ENCODE data around the gene SOS2. TPM values are rescaled to one million over a fixed set of nuclear protein-coding genes. Genes with fewer than 3 reads are reported as not detected.

Gene SOS2
- total RNA-seq, 2 donors from 2014 or later: 23.7 to 31.0 TPM

DNA sequence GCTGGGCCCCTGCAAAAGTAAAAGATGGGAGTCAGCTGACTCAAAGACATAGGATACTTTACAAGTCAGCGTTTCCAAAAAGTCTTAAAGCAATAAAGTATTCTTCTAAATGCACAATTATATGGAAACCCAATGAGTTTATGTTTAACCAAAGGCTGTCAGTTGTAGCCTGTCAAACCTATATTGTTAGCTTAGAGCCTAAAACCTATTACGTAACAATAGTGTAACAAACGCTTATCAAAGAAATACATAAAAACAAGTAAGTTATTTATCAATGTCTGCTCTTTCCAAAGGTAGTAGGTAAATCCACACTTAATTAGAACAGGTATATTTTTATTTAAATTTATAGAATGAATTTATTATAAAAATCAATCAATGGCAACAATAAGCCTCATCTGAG is 15.9 kb upstream of the SOS2 start:
- Histone ChIP-seq H3K36me3 (no peaks in the 10 kb centered on the region), H3K4me1 (no peaks in the 10 kb centered on the region), H3K27me3 (no peaks in the 10 kb centered on the region), H3K9me3 (no peaks in the 10 kb centered on the region), H3K4me3 (no peak overlapping the region), H3K27ac (no peak overlapping the region)
- no peak for DNase-seq (ENCODE audit: low spot score)
- TF ChIP-seq, protein P1, sequence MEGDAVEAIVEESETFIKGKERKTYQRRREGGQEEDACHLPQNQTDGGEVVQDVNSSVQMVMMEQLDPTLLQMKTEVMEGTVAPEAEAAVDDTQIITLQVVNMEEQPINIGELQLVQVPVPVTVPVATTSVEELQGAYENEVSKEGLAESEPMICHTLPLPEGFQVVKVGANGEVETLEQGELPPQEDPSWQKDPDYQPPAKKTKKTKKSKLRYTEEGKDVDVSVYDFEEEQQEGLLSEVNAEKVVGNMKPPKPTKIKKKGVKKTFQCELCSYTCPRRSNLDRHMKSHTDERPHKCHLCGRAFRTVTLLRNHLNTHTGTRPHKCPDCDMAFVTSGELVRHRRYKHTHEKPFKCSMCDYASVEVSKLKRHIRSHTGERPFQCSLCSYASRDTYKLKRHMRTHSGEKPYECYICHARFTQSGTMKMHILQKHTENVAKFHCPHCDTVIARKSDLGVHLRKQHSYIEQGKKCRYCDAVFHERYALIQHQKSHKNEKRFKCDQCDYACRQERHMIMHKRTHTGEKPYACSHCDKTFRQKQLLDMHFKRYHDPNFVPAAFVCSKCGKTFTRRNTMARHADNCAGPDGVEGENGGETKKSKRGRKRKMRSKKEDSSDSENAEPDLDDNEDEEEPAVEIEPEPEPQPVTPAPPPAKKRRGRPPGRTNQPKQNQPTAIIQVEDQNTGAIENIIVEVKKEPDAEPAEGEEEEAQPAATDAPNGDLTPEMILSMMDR (IDR thresholded peaks at IDR 0.05): no peak

DNA sequence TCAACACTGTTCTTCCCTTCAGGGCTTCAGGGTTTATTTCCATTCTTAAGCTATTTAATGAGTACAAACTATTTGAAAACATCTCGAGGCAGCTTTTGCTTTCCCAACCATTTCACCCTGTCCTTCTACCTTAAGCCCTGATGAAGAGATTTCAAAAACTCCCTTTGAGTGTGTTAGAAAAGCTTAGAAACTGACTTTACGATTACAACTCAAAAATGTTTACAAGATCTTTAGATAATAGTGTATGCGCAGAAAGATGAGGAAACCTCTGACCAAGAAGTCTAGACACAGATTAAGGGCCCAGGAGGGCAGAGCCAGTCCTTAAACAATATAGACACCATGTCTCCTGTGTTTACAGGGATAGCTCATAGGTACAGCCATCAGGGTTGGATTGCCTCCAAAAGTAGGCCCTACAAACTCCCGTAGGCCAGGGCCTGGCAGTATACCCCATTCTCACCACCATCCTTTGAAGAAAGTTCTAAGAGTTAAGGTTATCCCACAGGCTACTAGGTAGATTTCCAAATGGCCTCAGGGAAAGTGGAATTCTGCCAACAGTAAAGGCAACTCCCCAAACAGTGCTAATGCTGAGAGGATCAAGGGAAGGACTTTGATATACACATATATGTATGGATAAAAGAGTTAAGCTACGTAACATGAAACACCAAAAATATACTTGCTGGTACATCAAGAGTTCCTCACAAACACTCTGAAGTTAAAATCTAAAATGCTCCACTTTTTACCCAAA is 11.4 kb upstream of the SOS2 start:
- no peaks in the 10 kb centered on the region for H3K27me3 ChIP-seq
- H3K36me3 ChIP-seq: no peaks in the 10 kb centered on the region
- H3K9me3 ChIP-seq: no peaks in the 10 kb centered on the region
- TF ChIP-seq, protein P1 (IDR thresholded peaks at IDR 0.05): no peak
- H3K4me1 ChIP-seq: no peaks in the 10 kb centered on the region
- no peak overlapping the region for H3K27ac ChIP-seq
- no peak overlapping the region for H3K4me3 ChIP-seq
- no peak for DNase-seq (ENCODE audit: low spot score)

DNA sequence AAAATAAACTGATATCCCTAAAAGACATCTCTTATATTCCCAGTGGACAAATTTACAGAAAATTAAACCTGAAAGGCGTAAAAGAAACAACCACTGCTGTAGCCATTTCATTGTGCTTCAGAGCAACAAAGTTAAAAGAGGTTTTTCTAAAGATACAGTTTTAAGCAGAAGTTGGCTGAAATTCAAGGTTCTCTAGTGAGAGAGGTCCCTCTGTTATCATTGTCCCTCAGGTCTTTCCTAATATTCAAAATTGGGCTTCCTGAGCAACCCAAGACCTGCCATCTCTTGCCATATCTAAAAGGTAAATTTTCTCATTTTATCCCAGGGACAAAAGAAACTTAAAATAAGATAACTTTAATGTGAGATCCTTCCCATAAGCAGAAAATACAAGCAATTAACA is 10.7 kb upstream of the SOS2 start:
- Histone ChIP-seq H3K4me3 (no peak overlapping the region), H3K36me3 (no peaks in the 10 kb centered on the region), H3K4me1 (no peaks in the 10 kb centered on the region), H3K27me3 (no peaks in the 10 kb centered on the region), H3K27ac (no peak overlapping the region), H3K9me3 (no peaks in the 10 kb centered on the region)
- no peak for DNase-seq (ENCODE audit: low spot score)
- TF ChIP-seq, protein P1 (IDR thresholded peaks at IDR 0.05): no peak

DNA sequence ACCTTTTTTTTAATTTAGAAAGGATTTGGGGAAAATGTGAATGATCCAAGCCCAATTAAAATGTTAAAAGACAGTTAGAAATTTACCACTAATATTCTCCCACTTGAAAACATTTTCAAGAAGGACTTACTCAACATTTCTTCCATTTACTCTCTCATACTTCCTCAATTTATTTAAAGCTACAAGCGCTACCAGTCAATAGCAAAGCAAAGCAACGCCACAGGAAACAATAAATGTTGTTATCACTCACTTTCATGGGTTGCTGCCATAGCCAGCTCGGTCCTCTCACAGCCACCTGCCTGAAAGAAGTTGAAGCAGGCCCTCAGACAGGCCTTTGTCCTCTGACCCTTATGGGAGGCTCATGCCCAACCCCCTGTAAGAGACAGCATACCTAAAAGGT is 6.0 kb upstream of the SOS2 start:
- Histone ChIP-seq H3K36me3 (no peaks in the 10 kb centered on the region), H3K9me3 (no peaks in the 10 kb centered on the region), H3K4me3 (no peak overlapping the region), H3K4me1 (no peaks in the 10 kb centered on the region), H3K27me3 (no peaks in the 10 kb centered on the region), H3K27ac (no peak overlapping the region)
- TF ChIP-seq, protein P1 (IDR thresholded peaks at IDR 0.05): no peak
- DNase-seq (ENCODE audit: low spot score): no peak

DNA sequence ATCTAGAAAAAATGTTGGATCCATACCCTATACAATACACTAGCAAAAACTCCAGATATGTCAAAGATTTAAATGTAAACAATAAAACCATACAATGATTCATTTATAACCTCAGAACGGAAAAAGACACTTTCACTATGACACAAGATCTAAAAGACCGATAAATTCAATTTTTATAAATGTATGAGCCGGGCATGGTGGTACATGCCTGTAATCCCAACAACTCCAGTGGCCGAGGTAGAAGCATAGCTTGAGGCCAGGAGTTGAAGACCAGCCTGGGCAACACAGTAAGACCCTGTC is 2.5 kb upstream of the SOS2 start:
- Histone ChIP-seq H3K4me1 (peaks cover 0 to 12% of the 10 kb centered on the region in 2 donors), H3K9me3 (no peaks in the 10 kb centered on the region), H3K27ac (no peak overlapping the region), H3K4me3 (no peak overlapping the region), H3K27me3 (no peaks in the 10 kb centered on the region), H3K36me3 (no peaks in the 10 kb centered on the region)
- no peak for DNase-seq (ENCODE audit: low spot score)
- TF ChIP-seq, protein P1 (IDR thresholded peaks at IDR 0.05): no peak
